HG03175 (cell line): ENCODE measurements around the gene LGI1.
"Not testable (repeated sequence)": the region's sequence is repeated elsewhere in the genome, so short reads cannot be mapped to it uniquely, and the experiment has no call there.

Source experiments
- ATAC-seq: cut with Tn5 transposase; IDR thresholded peaks from one replicate; pipeline ENCODE4 v1.9.1; 2021; ENCODE audit warnings: mild to moderate bottlenecking, moderate library complexity; ENCODE audit not compliant: unreplicated experiment

Gene LGI1

GRCh38 chr10:93799155-93799708, 41.5 kb downstream of the LGI1 start:
- ATAC-seq, result no peak

DNA sequence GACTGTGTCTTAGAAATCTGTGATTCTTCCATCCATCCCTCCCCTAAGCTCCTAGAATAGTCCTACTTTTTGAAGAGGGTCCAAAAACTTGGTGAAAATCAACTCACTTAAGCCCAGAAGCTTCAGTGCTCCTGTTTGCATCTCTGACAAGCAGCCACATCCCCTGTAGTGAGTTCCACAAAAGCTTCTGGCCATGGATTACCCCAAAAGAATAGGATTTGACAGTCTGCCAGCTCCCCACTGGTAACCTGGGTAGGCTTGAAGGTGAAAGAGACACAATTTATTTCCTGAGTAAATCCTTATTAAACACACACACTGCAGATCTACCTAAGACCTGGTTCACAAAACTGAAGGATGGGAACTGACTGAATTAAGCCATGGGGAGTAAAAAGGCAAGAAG, 46.5 kb downstream of the LGI1 start:
- no peak for ATAC-seq

- no peak for ATAC-seq
Measured at GRCh38 chr10:93806903-93807302, 49.2 kb downstream of the LGI1 start.

- no peak for ATAC-seq
Measured at GRCh38 chr10:93807371-93807770, 49.6 kb downstream of the LGI1 start.

DNA sequence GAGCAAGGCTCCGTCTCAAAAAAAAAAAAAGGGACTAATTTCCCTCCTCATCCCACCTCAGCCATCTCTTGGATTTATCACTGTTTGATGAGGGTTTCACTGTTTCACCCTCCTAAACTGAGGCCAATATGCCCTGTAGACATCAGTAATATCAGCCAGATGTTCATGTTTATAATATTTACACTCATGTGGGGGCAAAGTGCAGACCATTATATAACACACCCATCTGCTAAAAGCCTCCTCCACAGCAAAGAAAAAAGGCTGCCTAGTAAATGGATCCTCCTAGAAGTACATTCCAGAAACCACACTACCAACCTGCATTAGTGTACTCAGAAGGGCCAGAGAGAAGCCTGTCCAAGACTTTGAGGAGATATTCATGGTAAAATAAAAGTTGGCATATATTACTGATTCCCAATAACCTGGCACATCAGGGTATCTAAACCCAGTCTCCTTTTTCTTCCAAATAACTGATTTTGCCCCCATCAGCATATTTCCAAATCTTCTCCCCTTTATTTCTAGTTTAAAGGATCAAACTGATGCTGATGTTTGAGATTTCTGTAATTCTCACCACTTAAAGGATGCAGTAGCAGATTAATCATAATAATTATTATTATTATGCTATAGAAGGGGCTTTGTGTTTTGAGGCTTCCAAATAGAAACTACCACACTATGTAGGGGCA, 55.1 kb downstream of the LGI1 start:
- ATAC-seq, result no peak

DNA sequence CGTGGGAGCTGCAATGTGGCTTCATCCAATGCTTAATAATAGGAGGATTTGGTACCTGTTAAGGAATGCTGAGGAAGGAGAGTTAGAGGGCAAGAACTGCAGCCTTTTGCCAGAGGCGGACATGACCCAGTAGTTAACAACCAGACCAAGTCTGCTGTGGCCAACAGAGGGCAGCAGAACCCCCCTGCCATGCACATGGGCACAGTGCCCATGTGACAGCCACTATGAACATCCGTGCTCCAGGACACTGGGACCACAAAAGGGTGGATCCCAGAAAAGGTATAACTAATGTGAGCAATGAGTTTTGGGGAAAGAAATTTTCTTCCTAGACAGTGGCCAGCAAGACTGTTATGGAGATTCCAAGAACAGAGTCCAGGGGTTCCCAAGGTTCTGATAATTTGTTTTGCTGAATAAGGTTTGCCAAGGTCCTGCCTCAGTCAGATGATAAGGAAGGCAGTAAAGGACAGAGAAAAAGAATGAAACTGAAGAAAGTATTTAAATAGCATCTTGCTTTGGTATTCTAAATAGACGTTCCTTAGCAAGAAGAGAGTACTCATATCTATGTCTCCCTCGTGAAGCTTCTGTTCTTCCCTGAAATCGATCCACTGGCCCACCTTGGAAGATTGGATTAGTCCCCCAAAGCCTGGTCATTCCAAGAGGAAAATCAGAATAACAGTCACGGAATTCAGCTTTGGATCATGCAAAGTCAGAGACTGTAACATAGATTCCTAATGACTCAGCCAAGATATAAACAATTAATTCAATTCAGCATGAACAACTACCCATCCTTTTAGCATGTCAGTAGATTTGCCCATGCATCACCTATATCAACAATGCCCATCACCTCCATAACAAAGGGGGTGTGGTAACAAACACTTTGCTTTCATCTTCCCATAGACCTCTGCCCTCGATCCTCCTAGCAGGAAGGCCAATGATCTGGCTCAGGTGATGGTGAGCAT, 56.0 kb downstream of the LGI1 start:
- peak; percentile 53 for ATAC-seq

DNA sequence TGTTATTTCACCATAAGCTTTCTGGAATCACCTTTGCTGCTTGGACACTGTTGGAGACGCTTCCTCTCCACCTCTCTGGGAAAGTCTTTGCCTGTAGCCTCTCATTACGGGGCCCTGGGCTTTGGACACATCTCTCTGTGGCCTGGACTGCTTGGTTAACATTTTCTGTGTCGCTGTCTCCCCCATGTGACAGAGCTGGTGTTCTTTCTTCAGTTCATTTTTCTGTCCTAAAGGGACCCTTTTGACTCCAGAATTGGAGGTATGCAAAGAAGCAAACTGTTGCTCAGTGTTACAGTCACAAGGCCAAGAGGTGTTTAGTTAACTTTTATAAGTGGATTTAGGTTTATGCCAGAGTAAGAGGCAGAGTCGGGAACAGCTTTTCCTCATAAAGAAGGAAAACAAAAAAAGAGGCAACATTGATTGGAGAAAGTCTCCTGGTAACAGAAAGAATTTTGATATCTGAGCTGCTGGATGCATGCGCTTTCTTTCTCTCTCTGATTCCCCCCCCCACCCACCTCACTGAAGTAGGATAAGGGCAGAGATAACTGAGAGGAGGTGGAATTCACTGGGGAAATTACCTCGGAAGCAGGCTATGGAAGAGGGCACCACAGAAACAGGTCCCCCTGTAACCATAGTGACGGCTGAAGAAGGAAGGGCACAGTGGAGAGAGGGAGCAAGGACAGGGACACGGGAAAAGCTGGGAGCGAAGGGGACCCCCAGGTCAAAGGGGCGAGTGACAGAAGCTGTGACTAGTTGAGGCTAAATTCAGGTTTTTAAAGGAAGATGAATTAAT, 57.8 kb downstream of the LGI1 start:
- no peak for ATAC-seq

GRCh38 chr10:93816123-93816747, 58.5 kb downstream of the LGI1 start:
- ATAC-seq, result no peak

DNA sequence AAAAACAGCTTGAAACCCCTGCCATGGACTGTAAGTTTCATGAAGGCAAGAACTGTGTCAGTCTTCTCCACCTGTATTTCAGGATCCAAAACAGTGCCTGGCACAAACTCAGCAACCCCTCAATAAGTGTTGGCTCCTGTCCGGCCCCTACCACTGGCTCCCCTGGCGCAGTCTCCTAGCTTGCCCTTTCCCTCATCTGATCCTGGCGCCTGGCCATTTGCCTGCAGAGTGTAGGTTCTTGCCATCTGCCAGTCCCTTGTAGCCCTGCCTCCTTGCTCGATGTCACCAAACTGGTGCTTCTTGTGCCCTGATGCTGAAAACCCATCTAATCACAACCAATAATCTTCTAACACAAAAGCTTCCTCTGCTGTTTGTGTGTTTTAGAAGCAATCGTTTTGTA, 60.4 kb downstream of the LGI1 start:
- ATAC-seq, result no peak

DNA sequence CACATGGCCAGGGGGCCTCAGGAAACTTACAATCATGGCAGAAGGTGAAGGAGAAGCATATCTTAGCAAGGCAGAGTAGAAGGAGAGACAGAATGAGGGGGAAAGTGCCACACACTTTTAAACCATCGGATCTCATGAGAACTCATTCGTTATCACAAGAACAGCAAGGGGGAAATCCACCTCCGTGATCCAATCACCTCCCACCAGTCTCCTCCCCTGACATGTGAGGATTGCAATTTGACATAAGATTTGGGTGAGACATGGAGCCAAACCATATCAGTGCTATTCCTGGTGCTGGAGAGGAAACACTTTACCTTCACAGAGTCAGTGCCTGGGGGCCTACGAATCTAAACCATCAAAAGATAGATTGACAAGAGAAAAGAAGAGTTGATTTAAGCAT, 61.8 kb downstream of the LGI1 start:
- ATAC-seq, result no peak

DNA sequence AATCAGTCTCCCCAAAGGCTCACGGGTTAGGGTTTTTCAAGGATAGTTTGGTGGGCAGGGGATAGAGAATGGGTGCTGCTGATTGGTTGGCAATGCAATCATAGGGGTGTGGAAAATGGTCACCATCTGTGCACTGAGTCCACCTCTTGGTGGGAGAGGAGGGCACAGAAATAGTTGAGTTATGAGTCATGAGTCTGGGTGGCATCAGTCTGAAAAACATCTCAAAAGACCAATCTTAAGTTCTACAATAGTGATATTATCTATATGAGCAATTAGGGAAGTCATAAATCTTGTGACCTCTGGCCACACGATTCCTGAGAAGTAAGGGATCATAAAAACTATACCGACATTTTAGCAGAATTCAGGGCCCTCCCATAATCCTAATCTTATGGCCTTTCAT, 62.7 kb downstream of the LGI1 start:
- ATAC-seq, result no peak

DNA sequence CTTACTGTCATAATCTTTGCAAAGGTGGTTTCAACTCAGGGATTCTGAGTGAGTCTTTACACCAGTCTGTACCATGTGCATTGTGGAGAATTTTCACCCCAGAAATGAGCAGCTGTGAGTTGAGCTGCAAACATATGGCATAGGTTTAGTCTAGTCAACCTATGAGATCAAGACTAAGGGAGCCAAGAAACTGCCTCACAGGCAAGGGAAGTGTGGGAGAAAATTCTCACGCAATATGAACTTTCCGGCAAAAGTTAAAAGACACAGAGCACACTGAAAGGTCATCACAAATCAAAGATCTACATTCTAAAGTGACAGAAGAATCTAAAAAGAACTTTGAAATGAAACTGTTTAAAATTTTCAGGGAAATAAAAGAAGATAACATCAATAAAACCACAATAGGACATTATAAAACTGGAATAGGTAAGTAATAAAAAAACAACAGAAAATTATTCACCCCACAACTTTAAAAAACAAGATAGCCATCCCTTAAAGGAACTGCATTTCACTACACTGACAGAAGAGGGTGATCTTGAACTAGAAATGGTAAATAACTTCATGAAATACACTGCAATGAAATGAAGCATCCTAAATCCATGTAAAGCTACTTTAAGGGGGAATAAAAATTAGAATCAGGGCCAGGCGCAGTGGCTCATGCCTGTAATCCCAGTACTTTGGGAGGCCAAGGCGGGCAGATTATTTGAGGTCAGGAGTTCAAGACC, 63.5 kb downstream of the LGI1 start:
- ATAC-seq, result no peak

- ATAC-seq, result no peak
Measured at GRCh38 chr10:93826355-93826754, 68.6 kb downstream of the LGI1 start.

- no peak for ATAC-seq
Measured at GRCh38 chr10:93827056-93827804, 69.5 kb downstream of the LGI1 start.

DNA sequence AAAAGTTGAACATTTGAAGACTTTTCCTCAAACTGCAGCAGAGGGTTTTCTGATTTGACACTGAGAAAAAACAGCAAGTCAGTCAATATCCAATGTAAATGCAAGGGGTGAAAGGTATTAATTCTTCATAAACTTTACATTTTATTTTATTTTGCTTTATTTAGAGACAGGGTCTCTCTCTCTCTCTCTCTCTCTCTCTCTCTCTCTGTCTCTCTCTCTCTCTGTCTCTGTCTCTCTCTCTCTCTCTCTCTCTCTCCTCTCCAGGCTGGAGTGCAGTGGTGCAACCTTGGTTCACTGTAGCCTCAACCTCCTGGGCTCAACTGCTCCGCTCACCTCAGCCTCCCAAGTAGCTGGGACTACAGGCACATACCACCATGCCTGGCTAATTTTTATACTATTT, 73.3 kb downstream of the LGI1 start:
- not testable (repeated sequence) for ATAC-seq

DNA sequence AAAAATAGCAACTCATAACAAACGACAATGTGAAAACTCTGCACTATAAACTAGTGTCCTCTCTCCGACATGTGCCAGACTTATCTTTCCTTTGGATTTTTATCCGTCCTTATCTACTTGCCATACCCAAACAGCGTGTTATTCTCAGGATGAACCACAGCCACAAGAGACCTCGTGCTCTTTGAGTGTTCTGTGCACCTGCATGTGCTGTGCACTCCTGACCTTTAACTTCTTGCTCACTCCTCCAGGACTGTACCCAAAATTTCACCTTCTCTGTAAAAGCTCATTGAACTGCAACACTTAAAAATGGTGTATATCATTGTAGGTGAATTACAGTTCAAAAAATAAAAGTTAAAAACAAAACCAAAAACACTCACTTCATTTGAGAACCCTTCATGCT, 78.0 kb downstream of the LGI1 start:
- no peak for ATAC-seq

DNA sequence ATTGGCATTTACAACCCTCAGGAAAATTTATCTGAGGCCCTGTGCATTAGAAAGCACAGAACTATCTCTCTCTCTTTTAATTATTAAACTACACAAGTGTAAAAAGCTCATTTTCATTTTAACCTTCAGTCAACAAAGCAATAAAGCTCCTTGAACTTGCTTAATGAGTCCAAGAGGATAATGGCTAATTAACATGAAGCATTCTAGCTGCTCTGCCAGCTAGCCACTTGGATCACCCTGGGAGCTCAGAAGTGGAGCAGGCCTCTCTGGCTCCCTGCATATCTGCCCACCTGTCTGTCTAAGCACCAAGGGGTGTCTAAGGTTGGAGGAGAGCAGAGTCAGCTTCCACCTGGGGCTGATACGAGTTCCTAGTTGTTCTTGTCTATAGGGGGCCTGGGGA, 80.1 kb downstream of the LGI1 start:
- ATAC-seq, result no peak

DNA sequence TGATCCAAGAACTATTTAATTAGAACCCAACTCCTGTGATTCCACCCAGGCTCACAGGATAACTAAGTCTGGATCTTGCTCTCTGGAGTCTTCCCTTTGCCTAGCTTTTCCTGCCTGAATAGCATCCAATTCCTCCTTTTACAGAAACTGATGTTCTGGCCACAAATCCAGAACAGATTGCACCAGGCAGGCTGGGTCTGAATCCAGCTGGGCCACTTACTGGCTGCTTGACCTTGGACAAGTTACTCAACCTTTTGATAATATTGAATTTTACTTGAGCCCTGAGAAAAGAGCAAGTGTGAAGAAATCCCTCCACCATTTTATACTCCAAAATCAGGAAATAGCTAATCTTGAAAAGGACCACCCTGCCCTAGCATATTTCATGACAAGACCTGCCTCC, 80.5 kb downstream of the LGI1 start:
- ATAC-seq, result no peak

DNA sequence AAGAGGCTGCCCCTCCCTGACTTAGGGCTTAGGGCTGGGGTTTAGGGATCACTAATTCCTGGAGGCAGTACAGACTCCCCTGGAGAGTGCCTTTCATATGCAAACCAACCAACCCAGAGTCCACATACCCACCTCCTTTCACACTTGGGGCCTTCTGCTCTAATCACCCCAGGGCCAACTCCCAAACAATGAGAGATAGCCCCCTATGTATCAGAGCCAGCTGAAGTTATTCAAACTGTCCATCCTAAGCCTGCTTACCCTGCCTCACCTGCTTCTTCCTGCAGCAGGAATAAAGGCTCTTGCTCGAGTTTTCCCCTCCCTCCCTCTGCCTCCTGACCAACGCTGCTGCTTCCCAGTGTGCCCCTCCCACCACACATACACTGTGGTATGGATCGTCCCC, 84.2 kb downstream of the LGI1 start:
- ATAC-seq, result no peak
